OCI-LY3 (cell line): Measurements from ENCODE around the gene EXOC7.

Experiments used
- H2AFZ ChIP-seq: fragments of 200-600, 300-600 bp; shearing (Covaris generic); 2 replicates; pipeline ENCODE4 v1.6.0; 2014; ENCODE audit warnings: antibody characterized with exemption, low read depth, low read length
- H3K27ac ChIP-seq: fragments of 200-600, 300-600 bp; sonication (generic); 2 replicates; pipeline ENCODE4 v1.5.1; 2014; ENCODE audit warnings: mild to moderate bottlenecking, low read length, moderate library complexity, mixed read lengths
- H3K27me3 ChIP-seq: fragments of 200-600, 300-600 bp; sonication (generic); 2 replicates; pipeline ENCODE4 v1.6.1; 2014; ENCODE audit warnings: low read depth, low read length, mixed read lengths
- H3K36me3 ChIP-seq: fragments of 200-600, 300-600 bp; sonication (generic); replicated peaks from 2 replicates; pipeline ENCODE3; 2014; ENCODE audit warnings: low read depth, low read length, mixed read lengths
- H3K4me1 ChIP-seq: fragments of 300-600, 200-600 bp; sonication (generic); 2 replicates; pipeline ENCODE4 v1.6.1; 2014; ENCODE audit warnings: low read length, mixed read lengths
- H3K4me2 ChIP-seq: fragments of 200-600, 300-600 bp; sonication (generic); 2 replicates; pipeline ENCODE4 v1.6.1; 2014; ENCODE audit warnings: low read length, mixed read lengths
- H3K4me3 ChIP-seq: fragments of 300-600, 200-600 bp; sonication (generic); 2 replicates; pipeline ENCODE4 v1.5.1; 2014; ENCODE audit warnings: antibody characterized with exemption, mild to moderate bottlenecking, low read length, moderate library complexity
- H3K79me2 ChIP-seq: fragments of 300-600, 200-600 bp; shearing (Covaris generic); 2 replicates; pipeline ENCODE4 v1.6.1; 2014; ENCODE audit warnings: mild to moderate bottlenecking, low read length, mixed read lengths
- H3K9ac ChIP-seq: fragments of 300-600, 200-600 bp; shearing (Covaris generic); 2 replicates; pipeline ENCODE4 v1.6.0; 2014; ENCODE audit warnings: mild to moderate bottlenecking, low read length, moderate library complexity
- H3K9me3 ChIP-seq: fragments of 200-600, 300-600 bp; shearing (Covaris generic); 2 replicates; pipeline ENCODE4 v1.6.1; 2014; ENCODE audit warnings: low read length, mixed read lengths; ENCODE audit not compliant: insufficient read depth
- H4K20me1 ChIP-seq: fragments of 200-600, 300-600 bp; sonication (generic); 2 replicates; pipeline ENCODE4 v1.6.1; 2016; ENCODE audit warnings: low read length, mixed read lengths; ENCODE audit not compliant: insufficient read depth
- EZH2phosphoT487 ChIP-seq: fragments of 200-600 bp; shearing (Covaris generic); IDR thresholded peaks from 2 replicates; pipeline ENCODE4 v1.6.1; 2018; ENCODE audit warnings: antibody characterized with exemption, mixed run types, low read depth
- TF ChIP-seq, protein P1 (sequence below): fragments of 200-600, 300-600 bp; sonication (generic); IDR thresholded peaks from 2 replicates; pipeline ENCODE4 v1.5.1; 2014; ENCODE audit warnings: antibody characterized with exemption, low read length, low read depth

Gene EXOC7

DNA sequence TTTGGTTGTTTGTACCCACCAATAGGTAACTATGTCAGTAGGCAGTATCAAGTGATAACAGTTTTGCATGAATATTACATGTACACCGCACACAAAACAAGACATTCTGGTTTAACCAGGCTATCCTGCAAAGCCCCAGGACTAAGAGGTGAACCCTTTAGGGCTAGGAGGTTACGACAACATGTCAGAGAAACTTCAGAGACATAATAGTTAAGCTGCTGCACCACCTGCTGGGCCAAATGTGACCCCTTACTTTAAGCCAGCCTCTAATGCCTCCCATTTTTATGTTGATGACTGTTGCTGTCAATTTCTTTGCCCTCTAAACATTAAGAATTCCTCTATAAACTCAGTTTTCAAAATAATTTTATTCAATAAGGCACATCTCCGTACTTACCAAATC, 46.7 kb downstream of the EXOC7 start:
- Histone ChIP-seq H2AFZ (no peak overlapping the region), H3K4me2 (no peak overlapping the region), H3K79me2 (no peaks in the 10 kb centered on the region), H3K36me3 (peaks cover 49% of the 10 kb centered on the region), H3K9ac (no peak overlapping the region), H3K9me3 (no peaks in the 10 kb centered on the region), H4K20me1 (no peaks in the 10 kb centered on the region), H3K4me3 (no peak overlapping the region), H3K4me1 (no peaks in the 10 kb centered on the region), H3K27ac (no peak overlapping the region), H3K27me3 (no peaks in the 10 kb centered on the region)
- TF ChIP-seq EZH2phosphoT487: no peak
- TF ChIP-seq, protein P1, sequence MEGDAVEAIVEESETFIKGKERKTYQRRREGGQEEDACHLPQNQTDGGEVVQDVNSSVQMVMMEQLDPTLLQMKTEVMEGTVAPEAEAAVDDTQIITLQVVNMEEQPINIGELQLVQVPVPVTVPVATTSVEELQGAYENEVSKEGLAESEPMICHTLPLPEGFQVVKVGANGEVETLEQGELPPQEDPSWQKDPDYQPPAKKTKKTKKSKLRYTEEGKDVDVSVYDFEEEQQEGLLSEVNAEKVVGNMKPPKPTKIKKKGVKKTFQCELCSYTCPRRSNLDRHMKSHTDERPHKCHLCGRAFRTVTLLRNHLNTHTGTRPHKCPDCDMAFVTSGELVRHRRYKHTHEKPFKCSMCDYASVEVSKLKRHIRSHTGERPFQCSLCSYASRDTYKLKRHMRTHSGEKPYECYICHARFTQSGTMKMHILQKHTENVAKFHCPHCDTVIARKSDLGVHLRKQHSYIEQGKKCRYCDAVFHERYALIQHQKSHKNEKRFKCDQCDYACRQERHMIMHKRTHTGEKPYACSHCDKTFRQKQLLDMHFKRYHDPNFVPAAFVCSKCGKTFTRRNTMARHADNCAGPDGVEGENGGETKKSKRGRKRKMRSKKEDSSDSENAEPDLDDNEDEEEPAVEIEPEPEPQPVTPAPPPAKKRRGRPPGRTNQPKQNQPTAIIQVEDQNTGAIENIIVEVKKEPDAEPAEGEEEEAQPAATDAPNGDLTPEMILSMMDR: no peak

DNA sequence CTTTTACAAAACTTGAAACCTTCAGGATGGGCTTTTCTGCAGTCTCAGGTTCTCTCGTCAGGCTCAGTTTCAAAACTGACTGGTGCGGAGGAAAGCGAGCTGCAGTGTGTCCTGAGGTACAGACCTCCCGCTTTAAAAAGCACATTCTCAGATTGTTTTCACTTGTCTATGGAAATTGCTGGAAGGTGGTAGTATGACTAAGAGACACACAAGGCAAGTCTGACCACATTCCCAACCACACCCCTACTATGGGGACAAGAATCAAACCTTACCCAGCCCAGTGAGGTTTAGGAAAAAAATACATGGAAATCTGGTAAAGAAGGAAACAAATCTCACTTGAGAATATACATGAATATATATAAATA, 49.5 kb downstream of the EXOC7 start:
- H2AFZ ChIP-seq: no peak overlapping the region
- H3K9me3 ChIP-seq: no peaks in the 10 kb centered on the region
- no peaks in the 10 kb centered on the region for H3K27me3 ChIP-seq
- H3K79me2 ChIP-seq: no peaks in the 10 kb centered on the region
- peaks cover 51% of the 10 kb centered on the region for H3K36me3 ChIP-seq
- TF ChIP-seq, protein P1: no peak
- TF ChIP-seq EZH2phosphoT487: no peak
- no peak overlapping the region for H3K4me3 ChIP-seq
- no peaks in the 10 kb centered on the region for H3K4me1 ChIP-seq
- H3K4me2 ChIP-seq: no peak overlapping the region
- H4K20me1 ChIP-seq: no peaks in the 10 kb centered on the region; the same call in 1 of the 2 replicates
- H3K27ac ChIP-seq: no peak overlapping the region
- no peak overlapping the region for H3K9ac ChIP-seq

DNA sequence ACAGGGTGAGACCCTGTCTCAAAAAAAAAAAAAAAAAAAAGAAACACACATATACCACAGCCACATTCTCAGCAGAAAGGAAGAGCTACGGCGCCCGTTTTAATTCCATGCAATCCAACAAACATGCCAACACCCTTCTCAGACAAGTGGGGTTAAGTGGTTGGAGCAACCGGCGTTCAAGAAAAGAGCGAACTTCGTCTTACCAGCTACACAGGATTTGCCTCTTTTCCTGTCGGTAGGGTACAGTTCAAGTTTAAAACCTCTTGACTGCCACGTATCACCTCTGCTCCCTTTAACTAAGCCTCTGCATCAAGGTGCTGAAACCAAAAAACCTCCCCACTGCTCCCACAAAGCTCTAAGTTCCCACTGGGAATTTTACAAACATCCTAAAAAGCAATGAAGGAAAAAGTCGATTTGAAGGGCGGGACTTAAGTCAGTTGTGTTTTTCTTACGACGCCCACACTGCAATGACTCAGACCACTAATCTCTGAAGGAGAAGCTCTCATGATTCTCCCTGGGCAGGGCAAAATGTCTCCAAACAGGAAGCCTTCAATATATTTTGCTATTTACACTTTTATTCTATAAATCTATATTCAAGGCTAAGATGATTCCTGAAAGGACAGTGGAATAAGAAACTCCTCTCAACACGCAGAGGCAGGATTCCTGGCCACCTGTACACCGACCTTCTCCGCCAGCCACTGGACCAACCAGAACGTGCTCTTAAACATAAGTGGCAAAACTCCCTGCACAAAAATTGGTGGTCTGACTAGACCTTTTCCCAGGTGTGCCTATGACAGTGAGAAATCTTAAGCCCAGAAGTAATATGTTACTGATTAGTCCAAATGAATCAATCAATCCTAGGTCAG, 50.1 kb downstream of the EXOC7 start:
- peaks cover 51% of the 10 kb centered on the region for H3K36me3 ChIP-seq
- TF ChIP-seq, protein P1: no peak
- no peak for TF ChIP-seq EZH2phosphoT487

DNA sequence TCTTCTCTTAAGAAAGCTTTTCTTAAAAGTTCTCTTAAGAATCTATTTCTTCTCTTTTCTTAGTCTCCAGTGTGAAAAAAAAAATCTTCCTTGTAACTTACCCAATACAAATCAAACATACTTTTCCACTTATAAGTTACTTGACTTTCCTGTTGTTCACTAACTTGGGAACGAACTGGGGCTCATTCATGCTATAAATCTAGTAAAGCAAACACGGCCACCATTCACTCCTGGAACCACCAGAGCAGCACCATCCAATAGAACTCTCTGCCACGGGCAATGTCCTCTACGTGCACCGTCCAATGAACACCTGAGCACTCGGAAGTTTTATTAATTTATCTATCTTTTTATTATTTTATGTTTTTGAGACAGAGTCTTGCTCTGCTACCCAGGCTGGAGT, 52.0 kb downstream of the EXOC7 start:
- H3K27ac ChIP-seq: no peak overlapping the region
- no peak overlapping the region for H2AFZ ChIP-seq
- no peaks in the 10 kb centered on the region for H3K9me3 ChIP-seq
- no peak overlapping the region for H3K9ac ChIP-seq
- TF ChIP-seq, protein P1: no peak
- no peak for TF ChIP-seq EZH2phosphoT487
- H3K79me2 ChIP-seq: no peaks in the 10 kb centered on the region
- H3K4me3 ChIP-seq: no peak overlapping the region
- H3K4me2 ChIP-seq: no peak overlapping the region
- H4K20me1 ChIP-seq: no peaks in the 10 kb centered on the region; the same call in 1 of the 2 replicates
- peaks cover 53% of the 10 kb centered on the region for H3K36me3 ChIP-seq
- H3K27me3 ChIP-seq: no peaks in the 10 kb centered on the region
- no peaks in the 10 kb centered on the region for H3K4me1 ChIP-seq

More for the DNA sequence above, 50.1 kb downstream of the EXOC7 start:
- Histone ChIP-seq H4K20me1 (no peaks in the 10 kb centered on the region; the same call in 1 of the 2 replicates), H3K9me3 (no peaks in the 10 kb centered on the region), H3K27ac (no peak overlapping the region), H2AFZ (no peak overlapping the region), H3K4me2 (no peak overlapping the region), H3K4me3 (no peak overlapping the region), H3K4me1 (no peaks in the 10 kb centered on the region), H3K9ac (no peak overlapping the region), H3K27me3 (no peaks in the 10 kb centered on the region), H3K79me2 (no peaks in the 10 kb centered on the region)
